Smooth muscle cell (in vitro differentiated cells): ENCODE data around the gene PIP5KL1. TPM values are rescaled to one million over a fixed set of nuclear protein-coding genes. Genes with fewer than 3 reads are reported as not detected.

Experiments
- DNase-seq: peaks from one replicate; lab custom pipeline; 2025; ENCODE audit not compliant: unreplicated experiment; lab: John Stamatoyannopoulos, UW
- H2AFZ ChIP-seq: fragments of 200-600 bp; sonication (generic); 2 replicates; pipeline ENCODE4 v1.6.0; 2016; ENCODE audit warnings: antibody characterized with exemption, low read depth, mild to moderate bottlenecking
- H3F3A ChIP-seq: fragments of 200-600 bp; sonication (generic); 2 replicates; pipeline ENCODE4 v1.6.0; 2017; ENCODE audit warnings: antibody characterized with exemption, low read depth
- H3K27ac ChIP-seq: fragments of 200-600 bp; sonication (generic); 2 replicates; pipeline ENCODE4 v1.5.1; 2016; ENCODE audit warnings: low read depth, mild to moderate bottlenecking
- H3K27me3 ChIP-seq: fragments of 200-600 bp; sonication (generic); 2 replicates; pipeline ENCODE4 v1.6.1; 2016; ENCODE audit warnings: low read depth, mild to moderate bottlenecking
- H3K36me3 ChIP-seq: fragments of 200-600 bp; sonication (generic); 2 replicates; pipeline ENCODE4 v1.5.1; 2016; ENCODE audit warnings: low read depth
- H3K4me1 ChIP-seq: fragments of 200-600 bp; sonication (generic); 2 replicates; pipeline ENCODE4 v1.5.1; 2016; ENCODE audit warnings: low read depth
- H3K4me2 ChIP-seq: fragments of 200-600 bp; sonication (generic); 2 replicates; pipeline ENCODE4 v1.6.0; 2016; ENCODE audit warnings: mild to moderate bottlenecking
- H3K4me3 ChIP-seq: fragments of 200-600 bp; sonication (generic); 2 replicates; pipeline ENCODE4 v1.5.1; 2016; ENCODE audit warnings: mild to moderate bottlenecking
- H3K79me2 ChIP-seq: fragments of 200-600 bp; sonication (generic); 2 replicates; pipeline ENCODE4 v1.6.0; 2016; ENCODE audit warnings: low read depth, mild to moderate bottlenecking
- H3K9ac ChIP-seq: fragments of 200-600 bp; sonication (generic); 2 replicates; pipeline ENCODE4 v1.6.0; 2016; ENCODE audit warnings: low read depth
- H3K9me3 ChIP-seq: fragments of 200-600 bp; sonication (generic); replicated peaks from 2 replicates; pipeline ENCODE4 v1.5.1; 2016; ENCODE audit warnings: low read depth
- H4K20me1 ChIP-seq: fragments of 200-600 bp; sonication (generic); 2 replicates; pipeline ENCODE4 v1.6.0; 2016; ENCODE audit warnings: low read depth
- CTCF ChIP-seq: fragments of 200-600 bp; sonication (generic); IDR thresholded peaks from 2 replicates; pipeline ENCODE4 v1.5.1; 2017; ENCODE audit warnings: borderline replicate concordance, mild to moderate bottlenecking, antibody characterized with exemption; ENCODE audit not compliant: insufficient read depth, poor library complexity, severe bottlenecking
- WGBS: methylation state at CpG from one replicate; pipeline ENCODE4 v1.1.7; 2016; ENCODE audit warnings: low lambda C conversion rate; 5-methylcytosine and 5-hydroxymethylcytosine counted together
- polyA plus RNA-seq: library from polyadenylated mRNA; unstranded; fragments of >200 nt; fragmentation: Nextera tagmentation; extraction: Ambion mirVana; gene quantifications from 2 replicates; pipeline ENCODE4 v1.2.1, GENCODE V29; 2016
- total RNA-seq: library from RNA; depleted of rRNA; stranded (reverse); fragments of >200 nt; gene quantifications from 2 replicates; pipeline ENCODE4 v1.2.3, GENCODE V29; 2014

PIP5KL1 gene
- total and polyA plus RNA-seq, 2 experiments from 2014 or later = 1.1 to 2.7 TPM

- no peak overlapping the region for H3K27ac ChIP-seq
- H3K4me1 ChIP-seq = no peaks in the 10 kb centered on the region
- H3F3A ChIP-seq = no peaks in the 10 kb centered on the region
- no peak overlapping the region for H2AFZ ChIP-seq
- DNase-seq = no peak
- H3K79me2 ChIP-seq = peaks cover 31% of the 10 kb centered on the region
- no peak for TF ChIP-seq CTCF
- WGBS = 91% methylated on average over 17 of the region's 17 CpGs
- no peaks in the 10 kb centered on the region for H3K9me3 ChIP-seq
- no peak overlapping the region for H3K4me3 ChIP-seq
- H3K9ac ChIP-seq = no peak overlapping the region
- H3K36me3 ChIP-seq = no peaks in the 10 kb centered on the region
- H3K4me2 ChIP-seq = no peak overlapping the region
- peaks cover 47% of the 10 kb centered on the region for H4K20me1 ChIP-seq
- no peaks in the 10 kb centered on the region for H3K27me3 ChIP-seq
Observed at GRCh38 chr9:127949827-127950512, 19.4 kb upstream of the PIP5KL1 start.

- peaks cover 33% of the 10 kb centered on the region for H4K20me1 ChIP-seq
- H3K79me2 ChIP-seq = peaks cover 14% of the 10 kb centered on the region
- no peaks in the 10 kb centered on the region for H3K4me1 ChIP-seq
- DNase-seq = no peak
- H3K4me2 ChIP-seq = no peak overlapping the region
- H2AFZ ChIP-seq = no peak overlapping the region
- no peak overlapping the region for H3K9ac ChIP-seq
- H3K36me3 ChIP-seq = no peaks in the 10 kb centered on the region
- no peaks in the 10 kb centered on the region for H3K9me3 ChIP-seq
- H3F3A ChIP-seq = peaks cover 4% of the 10 kb centered on the region
- no peak overlapping the region for H3K4me3 ChIP-seq
- TF ChIP-seq CTCF = no peak
- WGBS = 90% methylated on average over 17 of the region's 17 CpGs
- no peaks in the 10 kb centered on the region for H3K27me3 ChIP-seq
- H3K27ac ChIP-seq = no peak overlapping the region
Observed at GRCh38 chr9:127947841-127948710, 17.5 kb upstream of the PIP5KL1 start.

GRCh38 chr9:127946728-127947127, 16.2 kb upstream of the PIP5KL1 start:
- no peak overlapping the region for H3K4me3 ChIP-seq
- H3K27ac ChIP-seq = no peak overlapping the region
- no peak overlapping the region for H3K9ac ChIP-seq
- no peak for DNase-seq
- H4K20me1 ChIP-seq = peaks cover 22% of the 10 kb centered on the region
- no peaks in the 10 kb centered on the region for H3K27me3 ChIP-seq
- no peak for TF ChIP-seq CTCF
- peaks cover 4% of the 10 kb centered on the region for H3F3A ChIP-seq
- H3K36me3 ChIP-seq = no peaks in the 10 kb centered on the region
- no peak overlapping the region for H3K4me2 ChIP-seq
- H3K79me2 ChIP-seq = peaks cover 5% of the 10 kb centered on the region
- no peak overlapping the region for H2AFZ ChIP-seq
- no peaks in the 10 kb centered on the region for H3K9me3 ChIP-seq
- WGBS = 83% methylated on average over 3 of the region's 3 CpGs
- H3K4me1 ChIP-seq = no peaks in the 10 kb centered on the region
